Measurements from ENCODE around the gene DDX5. TPM values are rescaled to one million over a fixed set of nuclear protein-coding genes. Genes with fewer than 3 reads are reported as not detected.

DDX5 gene
- total and polyA plus RNA-seq, 2 donors (not counting 3 experiments of a cell fraction or from before 2014, with no cell fraction given), result 1,027 to 2,040 TPM

- H3K9me3 ChIP-seq (replicated peaks; ENCODE audit: control insufficient read depth, insufficient read depth, low read length), result no peaks in the 10 kb centered on the region
- H4K20me1 ChIP-seq (replicated peaks; ENCODE audit: control insufficient read depth, extremely low read depth, insufficient read depth, low read length), result no peaks in the 10 kb centered on the region
- no peak overlapping the region for H2AFZ ChIP-seq (ENCODE audit: low read depth, low read length)
- FAIRE-seq (no peak), DNase-seq (ENCODE audit: low read depth, low spot score) (no peak)
- H3K79me2 ChIP-seq (ENCODE audit: control insufficient read depth, insufficient read depth, low read length), result no peaks in the 10 kb centered on the region
- dilution Hi-C loops (cut with MboI; ENCODE audit: extremely low pct_ligation_motif_present, low sequenced_read_pairs) (no loop called here), intact Hi-C loops (cut with micrococcal nuclease) (no loop called here)
- no peaks in the 10 kb centered on the region for H3K4me1 ChIP-seq (ENCODE audit: control insufficient read depth, extremely low read depth, insufficient read depth, low read length)
- TF ChIP-seq POLR2AphosphoS5 (IDR thresholded peaks at IDR 0.05; ENCODE audit: insufficient read depth, low read depth, low read length), result peak; percentile 13
- TF ChIP-seq EZH2 (IDR thresholded peaks at IDR 0.05; ENCODE audit: borderline replicate concordance, low read depth, low read length, severe bottlenecking), result no peak
- no peak for TF ChIP-seq FOS (IDR thresholded peaks at IDR 0.05; ENCODE audit: borderline replicate concordance, insufficient read depth, low read length)
- TF ChIP-seq POLR2A (IDR thresholded peaks at IDR 0.05; ENCODE audit: low read depth, low read length), result peak; percentile 22
- TF ChIP-seq GATA2 (IDR thresholded peaks at IDR 0.05; ENCODE audit: insufficient read depth, insufficient read length, low read depth, low read length), result no peak
- POLR2A ChIA-PET, result no interaction called here
- no peaks in the 10 kb centered on the region for H3K9me1 ChIP-seq (replicated peaks; ENCODE audit: control insufficient read depth, extremely low read depth, insufficient read depth, low read length)
- no TSS peak for BruUV-seq (replicated peaks)
- peaks cover 25 to 32% of the 10 kb centered on the region in 2 experiments for H3K36me3 ChIP-seq (ENCODE audit: control insufficient read depth in 2 of 2, extremely low read depth in 1 of 2, insufficient read depth in 2 of 2, low read length in 2 of 2)
- no peak overlapping the region for H3K27ac ChIP-seq (ENCODE audit: insufficient read depth, low read depth, low read length)
- no peak overlapping the region for H3K9ac ChIP-seq (replicated peaks; ENCODE audit: extremely low read depth, insufficient read depth, low read length)
- H3K27me3 ChIP-seq (ENCODE audit: control insufficient read depth in 2 of 2, insufficient read depth in 2 of 2, low read length in 2 of 2), result no peaks in the 10 kb centered on the region
- CTCF ChIA-PET, result no interaction called here
- no peak overlapping the region for H3K4me2 ChIP-seq (ENCODE audit: insufficient read depth, low read length)
- no peak overlapping the region for H3K4me3 ChIP-seq (replicated peaks in 1 of 3; ENCODE audit: insufficient read depth in 1 of 3, low read depth in 1 of 3, low read length in 3 of 3)
These were observed 32.5 kb upstream of the DDX5 start for GRCh38 chr17:64538508-64539130.

GRCh38 chr17:64537488-64537887 is 31.4 kb upstream of the DDX5 start:
- Histone ChIP-seq H3K27me3 (ENCODE audit: control insufficient read depth in 2 of 2, insufficient read depth in 2 of 2, low read length in 2 of 2) (no peaks in the 10 kb centered on the region), H3K4me1 (ENCODE audit: control insufficient read depth, extremely low read depth, insufficient read depth, low read length) (no peaks in the 10 kb centered on the region), H3K4me3 (replicated peaks in 1 of 3; ENCODE audit: insufficient read depth in 1 of 3, low read depth in 1 of 3, low read length in 3 of 3) (no peak overlapping the region), H2AFZ (ENCODE audit: low read depth, low read length) (no peak overlapping the region), H3K36me3 (ENCODE audit: control insufficient read depth in 2 of 2, extremely low read depth in 1 of 2, insufficient read depth in 2 of 2, low read length in 2 of 2) (peaks cover 29 to 35% of the 10 kb centered on the region in 2 experiments), H3K4me2 (ENCODE audit: insufficient read depth, low read length) (no peak overlapping the region), H3K9ac (replicated peaks; ENCODE audit: extremely low read depth, insufficient read depth, low read length) (no peak overlapping the region), H3K27ac (ENCODE audit: insufficient read depth, low read depth, low read length) (no peak overlapping the region), H4K20me1 (replicated peaks; ENCODE audit: control insufficient read depth, extremely low read depth, insufficient read depth, low read length) (no peaks in the 10 kb centered on the region), H3K9me1 (replicated peaks; ENCODE audit: control insufficient read depth, extremely low read depth, insufficient read depth, low read length) (no peaks in the 10 kb centered on the region), H3K79me2 (ENCODE audit: control insufficient read depth, insufficient read depth, low read length) (no peaks in the 10 kb centered on the region), H3K9me3 (replicated peaks; ENCODE audit: control insufficient read depth, insufficient read depth, low read length) (no peaks in the 10 kb centered on the region)
- FAIRE-seq (peak; percentile 8), DNase-seq (ENCODE audit: low read depth, low spot score) (no peak)
- dilution Hi-C loops (cut with MboI; ENCODE audit: extremely low pct_ligation_motif_present, low sequenced_read_pairs), result no loop called here
- CTCF ChIA-PET, result no interaction called here
- intact Hi-C loops (cut with micrococcal nuclease), result no loop called here
- POLR2A ChIA-PET, result no interaction called here
- BruUV-seq (replicated peaks), result no TSS peak
- TF ChIP-seq MYC (IDR thresholded peaks at IDR 0.05; ENCODE audit: low read depth, low read length) (no peak), POLR2AphosphoS5 (IDR thresholded peaks at IDR 0.05; ENCODE audit: insufficient read depth, low read depth, low read length) (no peak), FOS (IDR thresholded peaks at IDR 0.05; ENCODE audit: borderline replicate concordance, insufficient read depth, low read length) (no peak), GATA2 (IDR thresholded peaks at IDR 0.05; ENCODE audit: insufficient read depth, insufficient read length, low read depth, low read length) (no peak)

Measured in endothelial cell of umbilical vein (primary cell).